ENCODE measurements around the gene KIFC3. TPM values are rescaled to one million over a fixed set of nuclear protein-coding genes. Genes with fewer than 3 reads are reported as not detected.
A peak's percentile ranks its signal among the peaks of the same experiment; 100 is the strongest.

The KIFC3 gene
- total and polyA plus RNA-seq, 2 of the 8 experiments (the other 6 are each of a cell fraction or from before 2014, with no cell fraction given), result 2.1 to 7.1 TPM

GRCh38 chr16:57797216-57797525 lies 5.1 kb downstream of the KIFC3 start:
- Histone ChIP-seq H3K4me2 (ENCODE audit: insufficient read depth in 1 of 2, low read depth in 2 of 2, low read length in 2 of 2) (peak overlapping the region; percentile 70 to 91; a peak in 3 of 4 replicates), H3K18ac (ENCODE audit: extremely low read depth, low read length) (no peak overlapping the region; the same call in none of the 2 replicates), H4K8ac (ENCODE audit: extremely low read depth, insufficient read depth, low read length) (no peak overlapping the region), H3K4ac (replicated peaks; ENCODE audit: insufficient read length, low read depth, low read length) (no peak overlapping the region), H3K9ac (replicated peaks in 1 of 4; ENCODE audit: extremely low read depth in 1 of 4, low read depth in 3 of 4, low read length in 3 of 4) (no peak overlapping the region), H3K4me1 (replicated peaks in 1 of 4; ENCODE audit: control insufficient read depth in 3 of 4, insufficient read depth in 4 of 4, low read length in 3 of 4) (peaks cover 0 to 40% (median 24%) of the 10 kb centered on the region in 4 experiments; a peak in 6 of 7 replicates), H3K27ac (ENCODE audit: low read depth, low read length) (no peak overlapping the region), H2BK20ac (ENCODE audit: low read length) (peak overlapping the region; percentile 80; the same call in 1 of the 2 replicates), H2AFZ (ENCODE audit: low read length) (no peak overlapping the region), H4K91ac (replicated peaks; ENCODE audit: insufficient read length, low read length) (no peak overlapping the region), H4K5ac (ENCODE audit: insufficient read length, low read depth, low read length) (no peak overlapping the region), H3K36me3 (ENCODE audit: control insufficient read depth in 2 of 4, insufficient read depth in 4 of 4, low read length in 3 of 4) (no peaks in the 10 kb centered on the region), H4K20me1 (replicated peaks in 1 of 2; ENCODE audit: control insufficient read depth in 1 of 2, insufficient read depth in 2 of 2, low read length in 2 of 2) (peaks cover 0 to 1% of the 10 kb centered on the region in 2 experiments), H2BK15ac (ENCODE audit: low read length) (no peak overlapping the region), H2BK120ac (replicated peaks; ENCODE audit: low read depth, low read length) (no peak overlapping the region), H3K23me2 (ENCODE audit: low read depth, low read length) (peaks cover 7% of the 10 kb centered on the region; the same call in 1 of the 2 replicates), H3K79me1 (ENCODE audit: low read depth, low read length) (no peaks in the 10 kb centered on the region; the same call in 1 of the 2 replicates), H2AK5ac (ENCODE audit: low read depth, low read length) (no peak overlapping the region), H2BK5ac (ENCODE audit: low read depth, low read length) (peak overlapping the region; percentile 60; the same call in 1 of the 2 replicates), H3K56ac (replicated peaks; ENCODE audit: insufficient read length, low read depth, low read length) (no peak overlapping the region), H3K27me3 (replicated peaks in 1 of 4; ENCODE audit: control insufficient read depth in 3 of 4, extremely low read depth in 1 of 4, insufficient read depth in 3 of 4, low read length in 3 of 4) (peaks cover 0 to 32% (median 24%) of the 10 kb centered on the region in 4 experiments; a peak in 6 of 7 replicates), H3K23ac (ENCODE audit: insufficient read length) (no peak overlapping the region), H3K4me3 (ENCODE audit: extremely low read depth in 1 of 4, insufficient read depth in 2 of 4, low read depth in 3 of 4, low read length in 4 of 4) (peak overlapping the region in 2 of 4 experiments; percentile 30 to 54; a peak in 3 of 8 replicates), H2BK12ac (ENCODE audit: low read depth, low read length) (no peak overlapping the region), H3K9me3 (ENCODE audit: insufficient read depth in 2 of 2, low read depth in 1 of 2, low read length in 1 of 2) (no peaks in the 10 kb centered on the region), H3K14ac (ENCODE audit: insufficient read length) (no peak overlapping the region), H3K79me2 (ENCODE audit: control insufficient read depth in 1 of 2, insufficient read depth in 2 of 2, low read length in 2 of 2) (no peaks in the 10 kb centered on the region)
- TF ChIP-seq JUND (IDR thresholded peaks at IDR 0.05; ENCODE audit: low read length) (no peak), KDM4A (IDR thresholded peaks at IDR 0.05; ENCODE audit: low read depth, low read length, severe bottlenecking) (peak; percentile 9)
- no peak for DNase-seq (ENCODE audit: low read depth in 1 of 2, low spot score in 2 of 2)
- POLR2A ChIA-PET (ENCODE audit: partially characterized antibody), result interaction anchor here (0.8 to 1.5 kb wide), 3 partner anchors 36 to 332 kb away, joined by 3 read pairs; partner anchors contain the start of gene CFAP20
- FAIRE-seq, result no peak
- CTCF ChIA-PET (ENCODE audit: partially characterized antibody), result interaction anchor here (0.7 to 15.2 kb wide), 11 partner anchors 19 to 103 kb away, joined by 3 to 279 read pairs (median 5); no protein-coding TSS in a partner anchor
- WGBS, 2 experiments (ENCODE audit: extremely low coverage in 1 of 2, insufficient coverage in 1 of 2, insufficient read length in 1 of 2, insufficient replicate concordance in 2 of 2, low coverage in 1 of 2, low lambda C conversion rate in 2 of 2, missing lambda C conversion rate in 1 of 2), result 79% methylated on average over 13 of the region's 13 CpGs; no CpG with 5 or more reads in 1 of the 2 experiments
